Panc1 (cell line): ENCODE results near the gene CD34. TPM values are rescaled to one million over a fixed set of nuclear protein-coding genes. Genes with fewer than 3 reads are reported as not detected.

Experiments
- ATAC-seq: fragments of 200-7000 bp; cut with Tn5 transposase; 2 replicates; pipeline ENCODE4 v1.9.1; 2020; ENCODE audit warnings: mild to moderate bottlenecking, moderate library complexity
- BruUV-seq: library from RNA; stranded (reverse); fragments of 400-500 nt; replicated peaks from 2 replicates; lab custom pipeline; 2021; lab: Mats Ljungman, UMichigan
- CTCF ChIA-PET: fragments of 300-600 bp; sonication (Branson Sonifier 250); formaldehyde crosslinking; loops from one replicate; lab custom pipeline; 2022; ENCODE audit warnings: antibody characterized with exemption; lab: Charles Lee
- POLR2A ChIA-PET: fragments of 300-600 bp; sonication (Branson Sonifier 250); formaldehyde crosslinking; loops from one replicate; lab custom pipeline; 2022; ENCODE audit warnings: antibody characterized with exemption; lab: Charles Lee
- DNase-seq: peaks from one replicate; pipeline ENCODE4 v3.0.0-alpha.2; 2010; ENCODE audit warnings: low read depth, low spot score
- H3K27ac ChIP-seq: 2 replicates; pipeline ENCODE4 v1.5.1; 2011; ENCODE audit warnings: mild to moderate bottlenecking, low read length, inconsistent platforms
- H3K27me3 ChIP-seq: fragments of 200-500 bp; sonication (Bioruptor generic); 2 replicates; pipeline ENCODE4 v1.6.0; 2014; ENCODE audit warnings: low read length, inconsistent platforms; ENCODE audit not compliant: control insufficient read depth, insufficient read depth
- H3K36me3 ChIP-seq: fragments of 200-500 bp; sonication (Bioruptor generic); 2 replicates; pipeline ENCODE4 v1.5.1; 2014; ENCODE audit warnings: inconsistent platforms, mild to moderate bottlenecking, low read length, moderate library complexity; ENCODE audit not compliant: control insufficient read depth, insufficient read depth
- H3K4me1 ChIP-seq: 2 replicates; pipeline ENCODE4 v1.5.1; 2011; ENCODE audit warnings: inconsistent platforms, mild to moderate bottlenecking, low read length, moderate library complexity; ENCODE audit not compliant: control insufficient read depth, insufficient read depth
- H3K4me3 ChIP-seq, 2 experiments: 2 replicates each; pipeline ENCODE4 v1.5.1; 2011 to 2012; ENCODE audit warnings: low read depth in 2 of 2, low read length in 2 of 2, mild to moderate bottlenecking in 2 of 2, inconsistent platforms in 1 of 2, moderate library complexity in 1 of 2
- H3K9me3 ChIP-seq: fragments of 200-500 bp; sonication (Bioruptor generic); 2 replicates; pipeline ENCODE4 v1.5.1; 2014; ENCODE audit warnings: low read depth, mild to moderate bottlenecking, inconsistent platforms, low read length, moderate library complexity; ENCODE audit not compliant: control insufficient read depth, insufficient read depth
- CTCF ChIP-seq: fragments of 450-650 bp; IDR thresholded peaks from 2 replicates; pipeline ENCODE4 v1.5.1; 2017; ENCODE audit warnings: mild to moderate bottlenecking
- POLR2AphosphoS5 ChIP-seq: IDR thresholded peaks from 2 replicates; pipeline ENCODE4 v1.6.1; 2012; ENCODE audit warnings: mild to moderate bottlenecking, low read depth, low read length, moderate library complexity
- REST ChIP-seq, 2 experiments: IDR thresholded peaks; 2 replicates each; pipeline ENCODE4 v1.6.1; 2011 to 2012; ENCODE audit warnings: low read depth in 2 of 2, control low read depth in 1 of 2, low read length in 1 of 2, mild to moderate bottlenecking in 1 of 2, moderate library complexity in 1 of 2; ENCODE audit not compliant: insufficient read depth in 1 of 2
- SIN3A ChIP-seq: IDR thresholded peaks from 2 replicates; pipeline ENCODE4 v1.6.1; 2012; ENCODE audit warnings: low read depth, mild to moderate bottlenecking, low read length, moderate library complexity, borderline replicate concordance; ENCODE audit not compliant: insufficient read depth
- TCF7L2 ChIP-seq: IDR thresholded peaks from 2 replicates; pipeline ENCODE4 v1.6.1; 2011; ENCODE audit warnings: mild to moderate bottlenecking, low read depth, low read length, inconsistent platforms
- in situ Hi-C: cut with HindIII; loops from 2 replicates; pipeline ENCODE4 v1.10.0; 2016; ENCODE audit warnings: low sequenced_read_pairs, low pct_unique_long_range_greater_than_20kb
- intact Hi-C: fragments of 100-400 bp; cut with micrococcal nuclease; formaldehyde crosslinking; loops from one replicate; pipeline ENCODE4 v1.10.0; 2022; ENCODE audit not compliant: unreplicated experiment
- total RNA-seq: library from RNA; stranded (reverse); gene quantifications from one replicate; pipeline ENCODE4 v1.2.1, GENCODE V29; 2021; ENCODE audit not compliant: unreplicated experiment

The CD34 gene
- total RNA-seq, 1 experiment from 2014 or later, result 0.15 TPM

GRCh38 chr1:207903767-207904166, 7.2 kb downstream of the CD34 start:
- no peak for ATAC-seq
- Histone ChIP-seq H3K9me3 (no peaks in the 10 kb centered on the region), H3K4me3 (no peak overlapping the region), H3K27ac (no peak overlapping the region), H3K36me3 (no peaks in the 10 kb centered on the region), H3K4me1 (no peaks in the 10 kb centered on the region), H3K27me3 (no peaks in the 10 kb centered on the region)
- TF ChIP-seq TCF7L2 (no peak), CTCF (no peak), POLR2AphosphoS5 (no peak), SIN3A (no peak), REST (IDR thresholded peaks at IDR 0.05; ENCODE audit: insufficient read depth in 1 of 2, low read depth in 2 of 2, low read length in 1 of 2) (no peak)
- CTCF ChIA-PET, result no interaction called here
- no TSS peak for BruUV-seq
- no peak for DNase-seq
- POLR2A ChIA-PET, result no interaction called here
- intact Hi-C loops, result no loop called here
- in situ Hi-C loops, result no loop called here

GRCh38 chr1:207903053-207903452, 7.9 kb downstream of the CD34 start:
- DNase-seq, result no peak
- Histone ChIP-seq H3K4me1 (no peaks in the 10 kb centered on the region), H3K9me3 (no peaks in the 10 kb centered on the region), H3K27me3 (no peaks in the 10 kb centered on the region), H3K36me3 (no peaks in the 10 kb centered on the region), H3K4me3 (no peak overlapping the region), H3K27ac (no peak overlapping the region)
- BruUV-seq, result no TSS peak
- TF ChIP-seq CTCF, result no peak
- intact Hi-C loops (no loop called here), in situ Hi-C loops (no loop called here)
- ChIA-PET POLR2A (no interaction called here), CTCF (no interaction called here)
- ATAC-seq, result no peak

- in situ Hi-C loops, result no loop called here
- no peak for ATAC-seq
- Histone ChIP-seq H3K27ac (no peak overlapping the region), H3K4me1 (no peaks in the 10 kb centered on the region), H3K27me3 (no peaks in the 10 kb centered on the region), H3K36me3 (no peaks in the 10 kb centered on the region), H3K4me3 (no peak overlapping the region), H3K9me3 (no peaks in the 10 kb centered on the region)
- CTCF ChIA-PET, result no interaction called here
- no peak for TF ChIP-seq SIN3A
- TF ChIP-seq CTCF, result no peak
- TF ChIP-seq TCF7L2, result no peak
- no peak for TF ChIP-seq REST (IDR thresholded peaks at IDR 0.05; ENCODE audit: insufficient read depth in 1 of 2, low read depth in 2 of 2, low read length in 1 of 2)
- no peak for TF ChIP-seq POLR2AphosphoS5
- no TSS peak for BruUV-seq
- DNase-seq, result no peak
- POLR2A ChIA-PET, result no interaction called here
- intact Hi-C loops, result no loop called here
Measured at GRCh38 chr1:207902566-207902965, 8.4 kb downstream of the CD34 start.
